ENCODE results near the gene PUDP.

DNA sequence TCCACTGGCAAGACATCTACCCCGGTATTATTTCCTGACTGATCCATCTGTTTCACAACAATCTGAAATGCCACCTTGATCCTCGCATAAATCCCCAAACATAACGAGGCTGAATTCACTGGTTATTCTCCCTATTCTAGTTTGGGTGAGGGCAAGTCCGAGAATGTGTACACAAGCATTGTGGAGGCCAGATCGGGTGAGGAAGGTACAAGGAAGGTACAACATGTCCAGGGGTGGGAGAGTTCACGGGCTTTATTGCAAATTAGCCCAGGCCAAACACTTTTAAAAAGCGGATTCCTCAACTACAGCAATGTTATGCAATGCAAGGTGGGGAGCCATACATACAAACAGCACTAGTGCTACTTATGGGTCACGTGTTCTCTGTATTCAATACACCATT is 82.5 kb downstream of the PUDP start:
- TF ChIP-seq CTCF (IDR thresholded peaks at IDR 0.05) (no peak), POLR2A (IDR thresholded peaks at IDR 0.05) (no peak)
